Activated CD4-positive, alpha-beta T cell treated with anti-CD3 and anti-CD28 coated beads for 36 hours (primary cell): ENCODE measurements around the gene ATG12. TPM values are rescaled to one million over a fixed set of nuclear protein-coding genes. Genes with fewer than 3 reads are reported as not detected.

Experiments used
- ATAC-seq: fragments of 200-7000 bp; cut with Tn5 transposase; one replicate; pipeline ENCODE4 v1.10.0; 2021; ENCODE audit warnings: mild to moderate bottlenecking, moderate library complexity
- CTCF ChIA-PET: fragments of 350-600 bp; sonication (Branson Sonifier 250); formaldehyde crosslinking; loops from one replicate; lab custom pipeline; 2021; ENCODE audit warnings: antibody characterized with exemption; lab: Charles Lee
- POLR2A ChIA-PET: fragments of 350-600 bp; sonication (Branson Sonifier 250); formaldehyde crosslinking; loops from one replicate; lab custom pipeline; 2021; ENCODE audit warnings: antibody characterized with exemption, inconsistent platforms; lab: Charles Lee
- DNase-seq: peaks from one replicate; pipeline ENCODE4 v3.0.0-alpha.2; 2020
- H3K27ac Mint-ChIP-seq: one replicate; pipeline ENCODE4 v1.8.0; 2021; ENCODE audit warnings: mixed read lengths
- H3K27me3 Mint-ChIP-seq: one replicate; pipeline ENCODE4 v1.8.0; 2021; ENCODE audit warnings: mixed read lengths
- H3K36me3 Mint-ChIP-seq: one replicate; pipeline ENCODE4 v1.8.0; 2021; ENCODE audit warnings: low read depth, mixed read lengths
- H3K4me1 Mint-ChIP-seq: one replicate; pipeline ENCODE4 v1.8.0; 2021; ENCODE audit warnings: mixed read lengths
- H3K4me3 Mint-ChIP-seq: one replicate; pipeline ENCODE4 v1.8.0; 2021; ENCODE audit warnings: mild to moderate bottlenecking, moderate library complexity, mixed read lengths
- H3K9me3 Mint-ChIP-seq: one replicate; pipeline ENCODE4 v1.8.0; 2021; ENCODE audit warnings: low read depth, mixed read lengths
- intact Hi-C, 2 experiments: fragments of 100-400 bp; cut with DNase I in 1 of 2; cut with micrococcal nuclease in 1 of 2; formaldehyde crosslinking; loops; one replicate each; pipeline versions ENCODE4 v1.14.2 to v1.15.1; 2022 to 2024; cut with DNase I, micrococcal nuclease
- total RNA-seq, 2 experiments: library from RNA; stranded (reverse); gene quantifications; one replicate each; pipeline ENCODE4 v1.2.3, GENCODE V29; 2021

The ATG12 gene
- total RNA-seq, 2 experiments from 2014 or later, result 44.8 to 45.0 TPM

DNA sequence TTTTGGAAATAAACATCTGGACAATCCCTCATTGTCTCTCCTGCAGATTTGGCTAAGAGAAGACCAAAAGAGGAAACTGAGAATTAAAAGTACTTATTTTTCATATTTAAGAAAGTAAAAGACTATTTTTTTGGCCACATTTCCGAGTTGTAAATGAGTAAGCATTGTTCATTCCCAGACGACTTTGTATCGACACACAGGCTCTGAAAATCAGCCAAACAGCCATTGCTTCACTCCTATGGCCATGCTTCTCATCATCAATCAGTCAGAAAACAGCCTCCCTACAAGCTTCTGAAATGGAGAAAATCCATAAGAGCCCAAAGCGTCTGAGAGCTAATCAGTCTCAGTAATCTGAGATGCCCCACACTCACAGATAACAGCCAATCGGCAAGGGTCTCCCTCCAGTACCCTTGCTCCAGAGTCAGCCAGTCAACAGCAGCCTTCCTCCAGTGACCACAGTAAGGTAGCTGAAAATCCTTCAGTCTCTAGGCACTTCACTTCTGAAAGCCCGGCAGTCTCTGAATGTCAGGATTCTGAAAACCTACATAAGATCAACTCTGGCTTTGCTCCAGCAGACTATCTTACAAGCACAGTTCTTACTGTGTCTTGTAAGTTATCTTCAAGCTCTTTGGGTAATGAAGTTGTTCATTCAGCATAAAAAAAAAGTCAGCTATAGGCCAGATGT, 55.8 kb downstream of the ATG12 start:
- ChIA-PET CTCF (interaction anchor here (0.6 kb wide), 1 partner anchor 736 kb away, joined by 3 read pairs; no protein-coding TSS in a partner anchor), POLR2A (no interaction called here)

DNA sequence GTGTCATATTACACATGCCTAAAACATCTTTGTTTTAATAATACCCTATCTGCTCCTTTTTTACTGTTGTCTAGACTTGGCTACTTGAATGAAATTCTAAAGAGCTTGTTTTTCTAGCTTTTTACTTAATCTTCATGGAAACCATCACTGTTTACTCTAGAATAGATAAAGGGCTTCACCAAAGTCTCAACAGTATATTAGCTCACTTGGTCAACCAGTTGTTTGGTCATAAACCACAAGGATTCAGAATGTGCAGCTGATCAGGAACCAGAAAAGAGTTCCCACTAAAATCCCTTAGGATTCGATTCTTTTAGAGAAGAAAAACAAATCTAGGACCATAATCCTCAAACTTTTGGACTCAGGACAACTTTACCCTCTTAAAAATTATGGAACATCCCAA, 62.9 kb downstream of the ATG12 start:
- Mint-ChIP-seq H3K4me1 (no peaks in the 10 kb centered on the region), H3K36me3 (no peaks in the 10 kb centered on the region), H3K27ac (no peak overlapping the region), H3K4me3 (no peak overlapping the region), H3K27me3 (peaks cover 26% of the 10 kb centered on the region), H3K9me3 (no peaks in the 10 kb centered on the region)
- ATAC-seq, result no peak
- intact Hi-C loops, result no loop called here
- no peak for DNase-seq
- ChIA-PET CTCF (interaction anchor here (0.6 to 1.2 kb wide), 3 partner anchors 9 to 62 kb away, joined by 3 read pairs; no protein-coding TSS in a partner anchor), POLR2A (no interaction called here)

More for the DNA sequence above, 55.8 kb downstream of the ATG12 start:
- peaks cover 3% of the 10 kb centered on the region for H3K9me3 Mint-ChIP-seq
- intact Hi-C loops, result no loop called here
- ATAC-seq (no peak), DNase-seq (no peak)
- no peak overlapping the region for H3K27ac Mint-ChIP-seq
- no peaks in the 10 kb centered on the region for H3K36me3 Mint-ChIP-seq
- no peaks in the 10 kb centered on the region for H3K4me1 Mint-ChIP-seq
- H3K4me3 Mint-ChIP-seq, result no peak overlapping the region
- peaks cover 46% of the 10 kb centered on the region for H3K27me3 Mint-ChIP-seq

Other genes with a start within 250 kb of the ATG12 start
- gene TICAM2, start 239.1 kb downstream of the ATG12 start, total RNA-seq, result 1 to 10 TPM in 1 of 2 experiments, under 1 TPM in 1; 0.87 to 1.7 TPM
- 10 to 100 TPM; 31.4 to 36.8 TPM for gene TMED7, start 215.5 kb downstream of the ATG12 start, total RNA-seq
- gene CDO1, start 24.9 kb downstream of the ATG12 start, total RNA-seq, result under 1 TPM; 0.16 to 0.55 TPM
- 10 to 100 TPM; 84.5 to 91.6 TPM for gene AP3S1, start 370 bp upstream of the ATG12 start, total RNA-seq
- gene LVRN, start 120.9 kb upstream of the ATG12 start, total RNA-seq, result under 1 TPM in 1 of 2 experiments, not detected in 1; 0.11 TPM
- gene ARL14EPL, start 190.9 kb upstream of the ATG12 start, total RNA-seq, result not detected
- 10 to 100 TPM; 19.7 to 23.0 TPM for gene COMMD10, start 243.5 kb upstream of the ATG12 start, total RNA-seq